HepG2 (cell line): Measurements from ENCODE around the gene MC1R. TPM values are rescaled to one million over a fixed set of nuclear protein-coding genes. Genes with fewer than 3 reads are reported as not detected.

Source experiments
- DPF2 ChIP-seq: sonication (generic); formaldehyde crosslinking; IDR thresholded peaks from 2 replicates; pipeline ENCODE4 v1.4.0; 2020; ENCODE audit warnings: mild to moderate bottlenecking, low read depth, missing genetic modification reagents, borderline replicate concordance
- EZH2 ChIP-seq: conservative IDR thresholded peaks from 2 replicates; pipeline ENCODE4 v1.6.1; 2012; ENCODE audit warnings: mild to moderate bottlenecking, low read depth, low read length, moderate library complexity
- HMGA1 ChIP-seq: sonication (generic); formaldehyde crosslinking; conservative IDR thresholded peaks from 2 replicates; pipeline ENCODE4 v1.4.0; 2020; ENCODE audit warnings: missing genetic modification reagents
- HOXD1 ChIP-seq: sonication (generic); formaldehyde crosslinking; IDR thresholded peaks from 2 replicates; pipeline ENCODE4 v1.5.0; 2020; ENCODE audit warnings: missing genetic modification reagents
- ISL2 ChIP-seq: sonication (generic); formaldehyde crosslinking; IDR thresholded peaks from 2 replicates; pipeline ENCODE4 v1.5.0; 2020; ENCODE audit warnings: missing genetic modification reagents
- KDM5B ChIP-seq: sonication (generic); formaldehyde crosslinking; IDR thresholded peaks from 2 replicates; pipeline ENCODE4 v1.4.0; 2020; ENCODE audit warnings: missing genetic modification reagents, mild to moderate bottlenecking, borderline replicate concordance
- NR0B2 ChIP-seq: sonication (generic); formaldehyde crosslinking; IDR thresholded peaks from 2 replicates; pipeline ENCODE4 v1.4.0; 2020; ENCODE audit warnings: mild to moderate bottlenecking, missing genetic modification reagents
- NRL ChIP-seq: sonication (generic); formaldehyde crosslinking; IDR thresholded peaks from 2 replicates; pipeline ENCODE4 v1.5.0; 2020; ENCODE audit warnings: missing genetic modification reagents, mild to moderate bottlenecking, moderate library complexity, borderline replicate concordance
- PBX3 ChIP-seq: sonication (generic); formaldehyde crosslinking; IDR thresholded peaks from 2 replicates; pipeline ENCODE4 v1.8.1; 2023; ENCODE audit warnings: missing genetic modification reagents, inconsistent platforms, borderline replicate concordance
- RORA ChIP-seq: sonication (generic); formaldehyde crosslinking; IDR thresholded peaks from 2 replicates; pipeline ENCODE4 v1.5.0; 2020; ENCODE audit warnings: mild to moderate bottlenecking, missing genetic modification reagents, moderate library complexity
- SMARCE1 ChIP-seq: fragments of 450-650 bp; IDR thresholded peaks from 2 replicates; pipeline ENCODE4 v1.6.1; 2017; ENCODE audit warnings: borderline replicate concordance
- SNAPC2 ChIP-seq: sonication (generic); formaldehyde crosslinking; IDR thresholded peaks from 2 replicates; pipeline ENCODE4 v1.8.1; 2022; ENCODE audit warnings: mild to moderate bottlenecking, missing genetic modification reagents
- SUZ12 ChIP-seq: fragments of 150-350 bp; IDR thresholded peaks from 2 replicates; pipeline ENCODE4 v1.6.1; 2014; ENCODE audit warnings: low read depth, low read length
- TBP ChIP-seq: sonication (generic); formaldehyde crosslinking; IDR thresholded peaks from 2 replicates; pipeline ENCODE4 v1.5.0; 2020; ENCODE audit warnings: missing genetic modification reagents
- TCF12 ChIP-seq, 2 experiments: fragments of 450-650 bp in 1 of 2; sonication (generic) in 1 of 2; formaldehyde crosslinking in 1 of 2; IDR thresholded peaks; 2 replicates each; pipeline versions ENCODE4 v1.6.1 to v1.8.0; 2017 to 2022; ENCODE audit warnings: antibody characterized with exemption in 1 of 2, mild to moderate bottlenecking in 1 of 2, missing genetic modification reagents in 1 of 2, moderate library complexity in 1 of 2
- TSC22D2 ChIP-seq: sonication (generic); formaldehyde crosslinking; IDR thresholded peaks from 2 replicates; pipeline ENCODE4 v1.5.1; 2020; ENCODE audit warnings: missing genetic modification reagents, mild to moderate bottlenecking, borderline replicate concordance
- YEATS2 ChIP-seq: sonication (generic); formaldehyde crosslinking; IDR thresholded peaks from 2 replicates; pipeline ENCODE4 v1.4.0; 2020; ENCODE audit warnings: missing genetic modification reagents, borderline replicate concordance
- ZNF331 ChIP-seq: sonication (generic); formaldehyde crosslinking; IDR thresholded peaks from 2 replicates; pipeline ENCODE4 v1.4.0; 2020; ENCODE audit warnings: missing genetic modification reagents
- ZNF557 ChIP-seq: sonication (generic); formaldehyde crosslinking; IDR thresholded peaks from 2 replicates; pipeline ENCODE4 v1.4.0; 2020; ENCODE audit warnings: missing genetic modification reagents
- ZNF598 ChIP-seq: sonication (generic); formaldehyde crosslinking; IDR thresholded peaks from 2 replicates; pipeline ENCODE4 v1.5.1; 2020; ENCODE audit warnings: mild to moderate bottlenecking, missing genetic modification reagents, borderline replicate concordance
- ZNF768 ChIP-seq: sonication (generic); formaldehyde crosslinking; IDR thresholded peaks from 2 replicates; pipeline ENCODE4 v1.4.0; 2020; ENCODE audit warnings: missing genetic modification reagents
- ZSCAN20 ChIP-seq: sonication (generic); formaldehyde crosslinking; IDR thresholded peaks from 2 replicates; pipeline ENCODE4 v1.4.0; 2020; ENCODE audit warnings: missing genetic modification reagents, mild to moderate bottlenecking, borderline replicate concordance
- polyA plus RNA-seq, 8 experiments: library from polyadenylated mRNA; depleted of rRNA in 3 of 8; stranded (reverse) in 7 of 8; unstranded in 1 of 8; fragments of >200 nt; fragmentation: Illumina TruSeq in 4 of 8; extraction: Trizol in 4 of 8; gene quantifications; 2 replicates each; pipeline versions ENCODE4 v1.2.1 to v1.2.3, GENCODE V29; 2011 to 2016; ENCODE audit warnings: low read depth in 4 of 8, missing spikeins in 1 of 8, mixed read lengths in 1 of 8; ENCODE audit not compliant: insufficient read depth in 1 of 8
- total RNA-seq, 5 experiments: library from RNA; depleted of rRNA; stranded (reverse); fragments of >200 nt; fragmentation: Illumina TruSeq; extraction: Trizol; gene quantifications; 2 replicates each; pipeline ENCODE4 v1.2.3, GENCODE V29; 2016; ENCODE audit warnings: low read depth in 1 of 5
- TF ChIP-seq, protein P1 (sequence below): sonication (generic); formaldehyde crosslinking; conservative IDR thresholded peaks from 2 replicates; pipeline ENCODE4 v1.8.0; 2022; ENCODE audit warnings: low read depth, missing genetic modification reagents
- TF ChIP-seq, protein P2 (sequence below): sonication (generic); formaldehyde crosslinking; IDR thresholded peaks from 2 replicates; pipeline ENCODE4 v1.5.0; 2020; ENCODE audit warnings: missing genetic modification reagents, mild to moderate bottlenecking, borderline replicate concordance

Gene MC1R
- total and polyA plus RNA-seq, 2 of the 13 experiments (the other 11 are each of a cell fraction or from before 2014, with no cell fraction given) = 9.1 to 14.8 TPM

GRCh38 chr16:89915303-89916232 lies 3.1 kb upstream of the MC1R start (continued):
- TF ChIP-seq EZH2 = no peak
- TF ChIP-seq ISL2 (CRISPR knock-in tag) = peak; percentile 65
- TF ChIP-seq HOXD1 (CRISPR knock-in tag) = peak; percentile 94
- TF ChIP-seq HMGA1 (CRISPR knock-in tag) = no peak
- TF ChIP-seq ZNF557 (CRISPR knock-in tag) = peak; percentile 92
- peak; percentile 97 for TF ChIP-seq NRL (CRISPR knock-in tag)
- peak; percentile 85; the same call in 1 of the 2 replicates for TF ChIP-seq ZNF598
- no peak for TF ChIP-seq SUZ12
- TF ChIP-seq DPF2 (CRISPR knock-in tag) = peak; percentile 70; the same call in 1 of the 2 replicates
- TF ChIP-seq NR0B2 (CRISPR knock-in tag) = no peak; the same call in none of the 2 replicates
- peak; percentile 63; the same call in 1 of the 2 replicates for TF ChIP-seq ZSCAN20 (CRISPR knock-in tag)
- TF ChIP-seq, protein P1, sequence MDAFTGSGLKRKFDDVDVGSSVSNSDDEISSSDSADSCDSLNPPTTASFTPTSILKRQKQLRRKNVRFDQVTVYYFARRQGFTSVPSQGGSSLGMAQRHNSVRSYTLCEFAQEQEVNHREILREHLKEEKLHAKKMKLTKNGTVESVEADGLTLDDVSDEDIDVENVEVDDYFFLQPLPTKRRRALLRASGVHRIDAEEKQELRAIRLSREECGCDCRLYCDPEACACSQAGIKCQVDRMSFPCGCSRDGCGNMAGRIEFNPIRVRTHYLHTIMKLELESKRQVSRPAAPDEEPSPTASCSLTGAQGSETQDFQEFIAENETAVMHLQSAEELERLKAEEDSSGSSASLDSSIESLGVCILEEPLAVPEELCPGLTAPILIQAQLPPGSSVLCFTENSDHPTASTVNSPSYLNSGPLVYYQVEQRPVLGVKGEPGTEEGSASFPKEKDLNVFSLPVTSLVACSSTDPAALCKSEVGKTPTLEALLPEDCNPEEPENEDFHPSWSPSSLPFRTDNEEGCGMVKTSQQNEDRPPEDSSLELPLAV (CRISPR knock-in tag) = no peak
- TF ChIP-seq SNAPC2 = no peak
- TF ChIP-seq, protein P2, sequence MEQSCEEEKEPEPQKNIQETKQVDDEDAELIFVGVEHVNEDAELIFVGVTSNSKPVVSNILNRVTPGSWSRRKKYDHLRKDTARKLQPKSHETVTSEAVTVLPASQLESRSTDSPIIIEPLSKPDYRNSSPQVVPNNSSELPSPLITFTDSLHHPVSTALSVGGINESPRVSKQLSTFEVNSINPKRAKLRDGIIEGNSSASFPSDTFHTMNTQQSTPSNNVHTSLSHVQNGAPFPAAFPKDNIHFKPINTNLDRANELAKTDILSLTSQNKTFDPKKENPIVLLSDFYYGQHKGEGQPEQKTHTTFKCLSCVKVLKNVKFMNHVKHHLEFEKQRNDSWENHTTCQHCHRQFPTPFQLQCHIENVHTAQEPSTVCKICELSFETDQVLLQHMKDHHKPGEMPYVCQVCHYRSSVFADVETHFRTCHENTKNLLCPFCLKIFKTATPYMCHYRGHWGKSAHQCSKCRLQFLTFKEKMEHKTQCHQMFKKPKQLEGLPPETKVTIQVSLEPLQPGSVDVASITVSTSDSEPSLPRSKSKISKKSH = peak; percentile 85
- peak; percentile 43; the same call in 1 of the 2 replicates for TF ChIP-seq YEATS2 (CRISPR knock-in tag)
- TF ChIP-seq TBP (CRISPR knock-in tag) = no peak
- no peak for TF ChIP-seq SMARCE1
- TF ChIP-seq RORA (CRISPR knock-in tag) = no peak
- TF ChIP-seq TSC22D2 (CRISPR knock-in tag) = no peak
- no peak for TF ChIP-seq TCF12 (IDR thresholded peaks at IDR 0.05)
- peak; percentile 72; the same call in 1 of the 2 replicates for TF ChIP-seq TCF12 (CRISPR knock-in tag; IDR thresholded peaks at IDR 0.05)
- peak; percentile 48 for TF ChIP-seq ZNF331 (CRISPR knock-in tag)
- no peak for TF ChIP-seq PBX3 (CRISPR knock-in tag)
- TF ChIP-seq KDM5B (CRISPR knock-in tag) = peak; percentile 98
- TF ChIP-seq ZNF768 (CRISPR knock-in tag) = peak; percentile 64; the same call in 1 of the 2 replicates
